Lung (tissue), 12 donors: ENCODE results near the gene POU6F2. TPM values are rescaled to one million over a fixed set of nuclear protein-coding genes. Genes with fewer than 3 reads are reported as not detected.

Source experiments
- ATAC-seq: fragments of 200-7000 bp; cut with Tn5 transposase; one replicate; pipeline ENCODE4 v1.9.1; 2020; ENCODE audit warnings: moderate number of reproducible peaks; ENCODE audit not compliant: insufficient read depth, low FRiP score
- DNase-seq, 3 donors: peaks; one replicate each; pipeline ENCODE4 v3.0.0-alpha.2; 2013 to 2017
- H3K27ac ChIP-seq, 2 donors: one replicate each; pipeline ENCODE4 v1.5.1; 2013; ENCODE audit warnings: mild to moderate bottlenecking in 2 of 2, moderate library complexity in 2 of 2, control low read depth in 1 of 2, inconsistent platforms in 1 of 2, low read depth in 1 of 2, low read length in 1 of 2
- H3K27me3 ChIP-seq, 3 donors: one replicate each; pipeline ENCODE4 v1.5.1; 2013; ENCODE audit warnings: low read length in 2 of 3; ENCODE audit not compliant: control insufficient read depth in 3 of 3, insufficient read depth in 3 of 3
- H3K36me3 ChIP-seq, 4 donors: one replicate each; pipeline ENCODE4 v1.5.1; 2013; ENCODE audit warnings: low read length in 4 of 4, mild to moderate bottlenecking in 1 of 4, moderate library complexity in 1 of 4; ENCODE audit not compliant: control insufficient read depth in 4 of 4, insufficient read depth in 4 of 4
- H3K4me1 ChIP-seq, 5 donors: one replicate each; pipeline ENCODE4 v1.5.1; 2013; ENCODE audit warnings: low read length in 5 of 5, mild to moderate bottlenecking in 2 of 5, moderate library complexity in 1 of 5; ENCODE audit not compliant: control insufficient read depth in 5 of 5, insufficient read depth in 5 of 5
- H3K4me3 ChIP-seq: one replicate; pipeline ENCODE4 v1.5.1; 2013; ENCODE audit warnings: mild to moderate bottlenecking, control low read depth, moderate library complexity
- H3K9ac ChIP-seq, 2 donors: one replicate each; pipeline ENCODE4 v1.5.1; 2013; ENCODE audit warnings: low read length in 2 of 2, control low read depth in 1 of 2; ENCODE audit not compliant: insufficient read depth in 1 of 2
- H3K9me3 ChIP-seq, 4 donors: one replicate each; pipeline ENCODE4 v1.5.1; 2013; ENCODE audit warnings: low read length in 3 of 4, mild to moderate bottlenecking in 1 of 4, moderate library complexity in 1 of 4; ENCODE audit not compliant: control insufficient read depth in 4 of 4, insufficient read depth in 3 of 4
- CTCF ChIP-seq: IDR thresholded peaks from 2 replicates; pipeline ENCODE4 v1.5.1; 2012; ENCODE audit warnings: mild to moderate bottlenecking; ENCODE audit errors: control extremely low read depth, extremely low read depth
- WGBS, 2 donors: extraction: QIAGEN DNeasy Blood & Tissue Kit; methylation state at CpG; one replicate each; pipeline ENCODE4 v1.1.7; 2013; 5-methylcytosine and 5-hydroxymethylcytosine counted together
- polyA plus RNA-seq, 2 donors: library from polyadenylated mRNA; stranded (reverse); fragments of 200-250 nt; gene quantifications; one replicate each; pipeline ENCODE4 v1.2.1, GENCODE V29; 2013
- total RNA-seq, 2 donors: library from RNA; depleted of rRNA in 1 of 2; stranded (reverse); fragments of >200 nt in 1 of 2; gene quantifications; one replicate each; pipeline ENCODE4 v1.2.1, GENCODE V29; 2014 to 2021
- donor health status: control.
- donor health status: control.
- donor health status: Bipolar disorder and iron deficiency.
- donor health status: healthy.
- donor health status: DM: yes; HTN: yes; CAD: no.

Gene POU6F2
- total and polyA plus RNA-seq, 4 donors = 0.08 to 0.18 TPM; not detected in 2

GRCh38 chr7:39430441-39430840, 452.7 kb downstream of the POU6F2 start:
- ATAC-seq = no peak
- no peaks in the 10 kb centered on the region for H3K4me1 ChIP-seq
- no peak overlapping the region for H3K27ac ChIP-seq
- H3K27me3 ChIP-seq = no peaks in the 10 kb centered on the region
- H3K9me3 ChIP-seq = no peaks in the 10 kb centered on the region
- 95 to 99% methylated on average over 6 of the region's 6 CpGs for WGBS, 2 donors
- no peak overlapping the region for H3K9ac ChIP-seq
- TF ChIP-seq CTCF = no peak
- no peaks in the 10 kb centered on the region for H3K36me3 ChIP-seq
- H3K4me3 ChIP-seq = no peak overlapping the region
- no peak for DNase-seq

- no peak for DNase-seq
- 87 to 93% methylated on average over 8 of the region's 8 CpGs for WGBS, 2 donors
- Histone ChIP-seq H3K9ac (no peak overlapping the region), H3K9me3 (no peaks in the 10 kb centered on the region), H3K36me3 (no peaks in the 10 kb centered on the region), H3K4me3 (no peak overlapping the region), H3K27ac (no peak overlapping the region), H3K4me1 (no peaks in the 10 kb centered on the region), H3K27me3 (no peaks in the 10 kb centered on the region)
- ATAC-seq = no peak
- no peak for TF ChIP-seq CTCF
Measured at GRCh38 chr7:39430909-39431641, 453.4 kb downstream of the POU6F2 start.

GRCh38 chr7:39432368-39432767, 454.7 kb downstream of the POU6F2 start:
- ATAC-seq (no peak), DNase-seq (no peak)

More at GRCh38 chr7:39432368-39432767, 454.7 kb downstream of the POU6F2 start:
- 69 to 85% methylated on average over 3 of the region's 3 CpGs for WGBS, 2 donors
- H3K9ac ChIP-seq = no peak overlapping the region
- H3K9me3 ChIP-seq = no peaks in the 10 kb centered on the region
- H3K36me3 ChIP-seq = no peaks in the 10 kb centered on the region
- TF ChIP-seq CTCF = no peak
- no peak overlapping the region for H3K27ac ChIP-seq
- no peak overlapping the region for H3K4me3 ChIP-seq
- no peaks in the 10 kb centered on the region for H3K27me3 ChIP-seq
- H3K4me1 ChIP-seq = no peaks in the 10 kb centered on the region
